ENCODE results near the gene CDK17. TPM values are rescaled to one million over a fixed set of nuclear protein-coding genes. Genes with fewer than 3 reads are reported as not detected.

CDK17 gene
- total and polyA plus RNA-seq, 5 experiments from 2014 or later = 22.1 to 75.6 (median 32.2) TPM

DNA sequence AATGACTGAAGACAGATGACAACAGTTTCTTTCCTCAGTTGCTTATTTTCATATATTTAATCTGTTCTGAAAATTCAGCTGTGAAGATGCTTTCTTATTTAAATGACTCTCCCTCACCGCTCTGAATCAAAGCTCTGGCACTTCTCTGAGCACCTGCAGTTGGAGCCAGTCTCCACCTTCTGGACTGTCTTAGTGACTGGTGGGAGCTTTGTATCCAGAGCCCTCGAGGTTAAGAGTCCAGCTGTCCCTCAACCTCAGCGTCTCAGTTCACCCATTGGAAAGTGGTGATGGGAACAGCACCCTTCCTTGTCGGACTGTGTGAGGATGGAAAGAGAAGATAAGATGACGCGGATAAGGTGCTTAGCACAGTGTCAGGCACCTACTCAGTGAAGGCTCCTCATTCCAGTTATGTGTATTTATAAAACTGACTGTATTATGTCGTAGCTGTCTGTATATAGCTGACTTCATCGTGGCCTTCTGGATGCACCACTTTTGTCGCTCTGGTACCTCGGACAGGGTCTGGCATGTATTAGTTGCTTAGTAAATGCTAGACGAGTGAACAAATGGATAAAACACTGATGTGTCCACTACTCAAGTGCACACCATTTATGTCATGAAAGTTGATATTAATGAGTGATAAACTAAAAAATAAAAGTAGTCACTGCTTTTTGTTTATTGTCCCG lies 171.5 kb downstream of the CDK17 start:
- Mint-ChIP-seq H3K9me3 (no peaks in the 10 kb centered on the region), H3K36me3 (peaks cover 0 to 58% (median 13%) of the 10 kb centered on the region in 3 donors), H3K27me3 (no peaks in the 10 kb centered on the region), H3K4me1 (peaks cover 11 to 21% (median 13%) of the 10 kb centered on the region in 4 donors), H3K4me3 (no peak overlapping the region), H3K27ac (peak overlapping the region in 1 of 10 donors; percentile 39)
- POLR2A ChIA-PET = no interaction called here
- ATAC-seq (no peak), DNase-seq (no peak)

Other genes starting within 250 kb of the CDK17 start
- 10 to 100 TPM; 44.0 to 46.1 TPM for gene ELK3, start 206.1 kb downstream of the CDK17 start, total RNA-seq
- 10 to 100 TPM in 1 of 3 donors, 1 to 10 TPM in 2; 7.5 to 18.9 (median 8.9) TPM for gene ELK3, start 206.1 kb downstream of the CDK17 start, polyA plus RNA-seq
- under 1 TPM; 0.49 to 0.82 TPM for gene CFAP54, start 89.1 kb upstream of the CDK17 start, total RNA-seq
- not detected for gene CFAP54, start 89.1 kb upstream of the CDK17 start, polyA plus RNA-seq

Data from naive thymus-derived CD8-positive, alpha-beta T cell (primary cell).